KMS-11 (cell line): ENCODE measurements around the gene DGKQ.
"Not testable (repeated sequence)": the region's sequence is repeated elsewhere in the genome, so short reads cannot be mapped to it uniquely, and the experiment has no call there.

ENCODE experiments used
- H2AFZ ChIP-seq: fragments of 200-600 bp; sonication (generic); 2 replicates; pipeline ENCODE4 v1.6.1; 2016; ENCODE audit warnings: antibody characterized with exemption, mixed run types, low read depth
- H3K27ac ChIP-seq: fragments of 200-600 bp; sonication (generic); 2 replicates; pipeline ENCODE4 v1.6.1; 2016; ENCODE audit warnings: mild to moderate bottlenecking, mixed run types
- H3K27me3 ChIP-seq: fragments of 200-600 bp; sonication (generic); 2 replicates; pipeline ENCODE4 v1.6.1; 2017; ENCODE audit warnings: mild to moderate bottlenecking, low read depth, mixed run types, moderate library complexity; ENCODE audit not compliant: insufficient read depth
- H3K36me3 ChIP-seq: fragments of 200-600 bp; sonication (generic); 2 replicates; pipeline ENCODE4 v1.6.1; 2017; ENCODE audit warnings: mild to moderate bottlenecking, mixed run types; ENCODE audit not compliant: insufficient read depth
- H3K4me1 ChIP-seq: fragments of 200-600 bp; sonication (generic); 2 replicates; pipeline ENCODE4 v1.6.1; 2016; ENCODE audit warnings: mild to moderate bottlenecking, low read depth, mixed run types; ENCODE audit not compliant: poor library complexity, severe bottlenecking
- H3K4me2 ChIP-seq: fragments of 200-600 bp; sonication (generic); 2 replicates; pipeline ENCODE4 v1.7.0; 2016; ENCODE audit warnings: mild to moderate bottlenecking, mixed run types
- H3K4me3 ChIP-seq: fragments of 200-600 bp; sonication (generic); IDR thresholded peaks from 2 replicates; pipeline ENCODE4 v1.6.1; 2017; ENCODE audit warnings: low read depth, low read length, mixed read lengths; ENCODE audit not compliant: insufficient read depth
- H3K79me2 ChIP-seq: fragments of 200-600 bp; sonication (generic); 2 replicates; pipeline ENCODE4 v1.6.1; 2016; ENCODE audit warnings: low read depth, mixed run types; ENCODE audit not compliant: insufficient read depth
- H3K9ac ChIP-seq: fragments of 200-600 bp; sonication (generic); 2 replicates; pipeline ENCODE4 v1.6.1; 2016; ENCODE audit warnings: mild to moderate bottlenecking, mixed run types
- H4K20me1 ChIP-seq: fragments of 200-600 bp; sonication (generic); 2 replicates; pipeline ENCODE4 v1.6.1; 2016; ENCODE audit warnings: mild to moderate bottlenecking, mixed run types; ENCODE audit not compliant: insufficient read depth
- TF ChIP-seq, protein P1 (sequence below): fragments of 200-600 bp; sonication (generic); conservative IDR thresholded peaks from 2 replicates; pipeline ENCODE4 v1.6.1; 2017; ENCODE audit warnings: low read depth, mild to moderate bottlenecking, antibody characterized with exemption, low read length, moderate library complexity, mixed read lengths

Gene DGKQ

DNA sequence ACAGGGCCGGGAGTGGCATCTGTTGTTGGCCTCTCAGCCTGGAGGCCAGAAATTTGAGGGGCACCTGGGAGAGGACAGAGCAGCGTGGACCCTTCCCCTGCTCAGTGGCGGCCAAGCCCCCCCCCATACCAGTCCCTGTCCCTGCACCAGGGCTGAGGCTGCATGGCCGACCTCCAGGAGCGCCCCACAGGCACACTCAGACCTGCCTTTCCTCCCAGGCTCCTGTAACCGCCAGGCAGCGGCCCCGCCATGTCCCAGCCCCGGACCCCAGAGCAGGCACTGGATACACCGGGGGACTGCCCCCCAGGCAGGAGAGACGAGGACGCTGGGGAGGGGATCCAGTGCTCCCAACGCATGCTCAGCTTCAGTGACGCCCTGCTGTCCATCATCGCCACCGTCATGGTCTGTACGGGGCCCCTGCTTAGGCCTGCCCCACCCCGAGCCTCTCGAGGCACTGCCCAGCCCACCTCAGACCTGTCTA lies 25.8 kb downstream of the DGKQ start:
- Histone ChIP-seq H4K20me1 (no peaks in the 10 kb centered on the region), H3K79me2 (no peaks in the 10 kb centered on the region), H3K9ac (no peak overlapping the region), H3K36me3 (no peaks in the 10 kb centered on the region), H2AFZ (no peak overlapping the region), H3K4me1 (no peaks in the 10 kb centered on the region), H3K27ac (no peak overlapping the region), H3K27me3 (no peaks in the 10 kb centered on the region), H3K4me3 (no peak overlapping the region), H3K4me2 (no peak overlapping the region)
- TF ChIP-seq, protein P1, sequence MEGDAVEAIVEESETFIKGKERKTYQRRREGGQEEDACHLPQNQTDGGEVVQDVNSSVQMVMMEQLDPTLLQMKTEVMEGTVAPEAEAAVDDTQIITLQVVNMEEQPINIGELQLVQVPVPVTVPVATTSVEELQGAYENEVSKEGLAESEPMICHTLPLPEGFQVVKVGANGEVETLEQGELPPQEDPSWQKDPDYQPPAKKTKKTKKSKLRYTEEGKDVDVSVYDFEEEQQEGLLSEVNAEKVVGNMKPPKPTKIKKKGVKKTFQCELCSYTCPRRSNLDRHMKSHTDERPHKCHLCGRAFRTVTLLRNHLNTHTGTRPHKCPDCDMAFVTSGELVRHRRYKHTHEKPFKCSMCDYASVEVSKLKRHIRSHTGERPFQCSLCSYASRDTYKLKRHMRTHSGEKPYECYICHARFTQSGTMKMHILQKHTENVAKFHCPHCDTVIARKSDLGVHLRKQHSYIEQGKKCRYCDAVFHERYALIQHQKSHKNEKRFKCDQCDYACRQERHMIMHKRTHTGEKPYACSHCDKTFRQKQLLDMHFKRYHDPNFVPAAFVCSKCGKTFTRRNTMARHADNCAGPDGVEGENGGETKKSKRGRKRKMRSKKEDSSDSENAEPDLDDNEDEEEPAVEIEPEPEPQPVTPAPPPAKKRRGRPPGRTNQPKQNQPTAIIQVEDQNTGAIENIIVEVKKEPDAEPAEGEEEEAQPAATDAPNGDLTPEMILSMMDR = no peak

DNA sequence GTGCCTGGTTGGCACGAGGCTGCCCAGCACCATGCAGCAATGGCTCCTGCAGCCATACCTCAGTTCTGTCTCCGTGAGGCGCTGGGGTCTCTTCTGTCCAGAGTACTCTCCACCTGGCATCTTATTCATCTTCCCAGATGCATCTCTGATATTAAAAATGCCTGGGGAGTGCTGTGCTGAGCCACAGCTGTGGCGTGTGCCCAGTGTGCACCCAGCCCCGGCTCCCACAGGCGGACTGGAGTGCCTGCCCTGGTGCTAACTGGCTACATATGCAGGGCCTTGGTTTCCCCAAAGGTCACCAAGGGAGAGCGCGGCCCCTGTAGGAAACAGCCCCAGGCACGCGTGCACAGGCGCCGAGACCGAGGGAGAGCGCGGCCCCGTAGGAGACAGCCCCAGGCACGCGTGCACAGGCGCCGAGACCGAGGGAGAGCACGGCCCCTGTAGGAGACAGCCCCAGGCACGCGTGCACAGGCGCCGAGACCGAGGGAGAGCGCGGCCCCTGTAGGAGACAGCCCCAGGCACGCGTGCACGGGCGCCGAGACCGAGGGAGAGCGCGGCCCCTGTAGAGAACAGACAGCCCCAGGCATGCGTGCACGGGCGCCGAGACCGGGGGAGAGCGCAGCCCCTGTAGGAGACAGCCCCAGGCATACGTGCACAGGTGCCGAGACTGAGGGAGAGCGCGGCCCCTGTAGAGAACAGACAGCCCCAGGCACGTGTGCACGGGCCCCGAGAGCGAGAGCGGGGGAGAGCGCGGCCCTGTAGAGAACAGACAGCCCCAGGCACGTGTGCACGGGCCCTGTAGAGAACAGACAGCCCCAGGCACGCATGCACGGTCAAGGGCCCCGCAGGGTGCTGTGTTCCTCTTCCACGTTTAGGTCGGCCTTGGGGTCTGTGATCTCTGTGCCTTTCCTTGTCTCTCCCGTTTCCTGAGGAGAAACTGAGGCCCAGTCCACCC lies 26.6 kb downstream of the DGKQ start:
- Histone ChIP-seq H2AFZ (no peak overlapping the region), H3K27me3 (no peaks in the 10 kb centered on the region), H3K9ac (no peak overlapping the region), H3K36me3 (no peaks in the 10 kb centered on the region), H3K4me3 (no peak overlapping the region), H3K27ac (no peak overlapping the region), H4K20me1 (no peaks in the 10 kb centered on the region), H3K4me1 (no peaks in the 10 kb centered on the region), H3K4me2 (no peak overlapping the region), H3K79me2 (no peaks in the 10 kb centered on the region)
- TF ChIP-seq, protein P1 = no peak

DNA sequence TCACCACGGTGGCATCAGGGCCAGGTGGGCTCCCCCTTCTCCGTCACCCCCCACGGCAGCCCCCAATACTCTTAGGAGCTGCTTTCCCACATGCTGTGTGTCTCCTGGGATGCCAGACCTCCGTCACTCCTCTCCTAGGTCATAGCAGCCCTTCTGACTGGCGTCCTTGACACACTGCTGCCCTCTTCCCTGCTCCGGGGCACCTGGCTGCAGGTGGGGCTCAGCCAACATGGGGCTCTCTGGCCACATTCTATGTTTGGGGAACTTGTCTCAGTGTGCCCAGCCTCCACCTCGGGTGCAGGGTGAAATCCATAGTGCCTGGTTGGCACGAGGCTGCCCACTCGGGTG lies 27.3 kb downstream of the DGKQ start:
- Histone ChIP-seq H3K4me1 (no peaks in the 10 kb centered on the region), H3K9ac (no peak overlapping the region), H3K36me3 (no peaks in the 10 kb centered on the region), H4K20me1 (no peaks in the 10 kb centered on the region), H3K4me2 (no peak overlapping the region), H3K27me3 (no peaks in the 10 kb centered on the region), H3K27ac (no peak overlapping the region), H2AFZ (no peak overlapping the region), H3K4me3 (no peak overlapping the region), H3K79me2 (no peaks in the 10 kb centered on the region)
- TF ChIP-seq, protein P1 = no peak

DNA sequence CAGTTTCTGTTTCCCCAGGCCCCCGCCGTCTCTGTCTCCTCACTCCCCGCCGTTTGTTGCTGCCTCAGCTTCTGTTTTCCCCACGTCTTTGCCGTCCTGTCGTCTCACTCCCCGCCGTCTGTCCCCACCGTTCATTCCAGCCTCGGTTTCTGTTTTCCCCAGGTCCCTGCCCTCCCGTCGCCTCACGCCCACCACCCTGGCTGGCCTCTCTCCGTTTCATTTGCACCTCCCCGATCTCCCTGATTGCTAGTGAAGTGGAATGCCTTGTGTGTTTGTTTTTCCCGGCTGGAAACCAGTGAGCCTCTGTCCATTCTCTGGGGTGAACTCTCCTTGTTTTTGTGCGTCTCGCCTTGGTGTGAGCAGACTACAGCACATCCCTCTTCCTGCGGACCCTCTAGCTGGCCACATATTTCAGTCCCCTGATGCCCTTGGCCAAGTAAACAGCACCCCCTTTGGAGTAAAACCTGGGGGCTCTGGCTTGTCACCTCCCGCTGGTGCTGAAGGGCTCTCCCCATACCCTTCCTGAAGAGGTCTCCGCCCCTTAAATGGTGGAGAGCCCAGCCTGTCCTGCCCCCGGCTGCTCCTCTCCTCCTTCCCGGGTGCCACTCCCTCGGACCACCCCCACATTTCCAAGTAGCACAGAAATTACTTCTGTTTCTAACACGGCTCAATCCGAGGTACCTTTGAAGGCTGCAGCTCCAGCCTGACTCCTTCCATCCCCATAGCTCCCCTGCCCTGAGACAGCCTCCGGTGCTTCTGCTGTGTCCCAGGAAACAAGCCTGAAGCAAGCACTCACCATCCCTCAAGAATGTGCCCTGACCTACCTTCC lies 27.9 kb downstream of the DGKQ start:
- TF ChIP-seq, protein P1 = no peak
- Histone ChIP-seq H3K9ac (no peak overlapping the region), H3K4me2 (no peak overlapping the region), H3K27me3 (no peaks in the 10 kb centered on the region), H3K36me3 (no peaks in the 10 kb centered on the region), H3K27ac (no peak overlapping the region), H3K79me2 (no peaks in the 10 kb centered on the region), H3K4me3 (no peak overlapping the region), H3K4me1 (no peaks in the 10 kb centered on the region), H4K20me1 (no peaks in the 10 kb centered on the region), H2AFZ (no peak overlapping the region)

DNA sequence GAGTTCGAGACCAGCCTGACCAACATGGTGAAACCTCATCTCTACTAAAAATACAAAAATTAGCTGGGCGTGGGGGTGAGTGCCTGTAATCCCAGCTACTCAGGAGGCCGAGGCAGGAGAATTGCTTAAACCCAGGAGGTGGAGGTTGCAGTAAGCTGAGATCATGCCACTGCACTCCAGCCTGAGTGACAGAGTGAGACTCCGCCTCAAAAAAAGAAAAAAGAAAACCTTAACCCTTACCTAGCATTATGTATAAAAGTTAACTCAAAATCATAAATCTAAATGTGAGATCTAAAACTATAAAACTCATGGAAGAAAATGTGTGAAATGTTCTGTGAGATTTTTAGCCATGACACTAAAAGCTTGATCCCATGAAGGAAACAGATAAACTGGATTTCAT lies 33.9 kb downstream of the DGKQ start:
- H3K27me3 ChIP-seq, H4K20me1 ChIP-seq, H3K4me2 ChIP-seq, H2AFZ ChIP-seq, H3K79me2 ChIP-seq, H3K9ac ChIP-seq, H3K36me3 ChIP-seq, H3K4me3 ChIP-seq, H3K4me1 ChIP-seq, H3K27ac ChIP-seq: not testable (repeated sequence)
